Esophagus squamous epithelium (tissue), 5 donors: ENCODE results near the gene SMAGP. TPM values are rescaled to one million over a fixed set of nuclear protein-coding genes. Genes with fewer than 3 reads are reported as not detected.
"Not testable (repeated sequence)": the region's sequence is repeated elsewhere in the genome, so short reads cannot be mapped to it uniquely, and the experiment has no call there.

Source experiments
- DNase-seq: peaks from one replicate; lab custom pipeline; 2025; lab: John Stamatoyannopoulos, UW
- H3K27ac ChIP-seq, 4 donors: fragments of 200-600 bp; sonication (generic); one replicate each; pipeline ENCODE4 v1.5.1; 2016 to 2019; ENCODE audit warnings: mild to moderate bottlenecking in 1 of 4
- H3K27me3 ChIP-seq, 4 donors: fragments of 200-600 bp; sonication (generic); 1 replicate in 3 of 4; 2 replicates in 1 of 4; pipeline versions ENCODE4 v1.5.1 to v1.6.0; 2017 to 2021; ENCODE audit warnings: antibody characterized with exemption in 1 of 4
- H3K36me3 ChIP-seq, 3 donors: fragments of 200-600 bp; sonication (generic); one replicate each; pipeline ENCODE4 v1.5.1; 2016 to 2019
- H3K4me1 ChIP-seq, 3 donors: fragments of 200-600 bp; sonication (generic); one replicate each; pipeline ENCODE4 v1.5.1; 2017 to 2019
- H3K4me3 ChIP-seq, 4 donors: fragments of 200-600 bp; sonication (generic); 1 replicate in 3 of 4; 2 replicates in 1 of 4; pipeline ENCODE4 v1.5.1; 2016 to 2019; ENCODE audit warnings: mild to moderate bottlenecking in 2 of 4, moderate library complexity in 1 of 4
- H3K9me3 ChIP-seq, 3 donors: fragments of 200-600 bp; sonication (generic); one replicate each; pipeline ENCODE4 v1.5.1; 2016 to 2019
- CTCF ChIP-seq, 6 experiments: fragments of 450-650 bp in 4 of 6; fragments of 200-600 bp in 2 of 6; sonication (generic) in 2 of 6; IDR thresholded peaks; one replicate each; pipeline ENCODE4 v1.5.1; 2016 to 2019; ENCODE audit warnings: antibody characterized with exemption in 6 of 6, mild to moderate bottlenecking in 4 of 6, moderate library complexity in 4 of 6
- POLR2A ChIP-seq, 4 donors: fragments of 450-650 bp; IDR thresholded peaks; one replicate each; pipeline ENCODE4 v1.6.1; 2017; ENCODE audit warnings: antibody characterized with exemption in 4 of 4, mild to moderate bottlenecking in 4 of 4, moderate library complexity in 3 of 4
- WGBS, 2 donors: methylation state at CpG; one replicate each; pipeline ENCODE4 v1.1.5; 2018; 5-methylcytosine and 5-hydroxymethylcytosine counted together
- intact Hi-C: fragments of 100-400 bp; cut with DNase I; formaldehyde crosslinking; loops from one replicate; pipeline ENCODE4 v1.15.0; 2022
- total RNA-seq, 4 donors: library from RNA; depleted of rRNA; stranded (reverse); fragments of >200 nt; gene quantifications; one replicate each; pipeline ENCODE4 v1.1.0, GENCODE V29; 2016
- donor health status: DM: yes; HTN: yes; CAD: no.

SMAGP gene
- 100 to 1,000 TPM in 3 of 4 donors, 10 to 100 TPM in 1; 97.8 to 169 (median 124) TPM for total RNA-seq

- Histone ChIP-seq H3K36me3 (peaks cover 0 to 9% (median 0%) of the 10 kb centered on the region in 3 donors), H3K27ac (peak within 1 kb of the TSS; percentile 89 to 94 (median 92)), H3K4me3 (peak within 1 kb of the TSS; percentile 56 to 96 (median 76)), H3K4me1 (peaks cover 2 to 58% (median 10%) of the 10 kb centered on the region in 3 donors), H3K27me3 (peaks cover 0 to 7% (median 0%) of the 10 kb centered on the region in 4 donors), H3K9me3 (no peaks in the 10 kb centered on the region)
- WGBS, 2 donors: 1% methylated on average over 18 to 24 of the region's 83 CpGs
- no peak for DNase-seq
- intact Hi-C loops: no loop called here
- TF ChIP-seq CTCF (IDR thresholded peaks at IDR 0.05) (peak in 1 of 6 experiments; percentile 5), POLR2A (IDR thresholded peaks at IDR 0.05) (peak in 1 of 4 donors; percentile 41)
These were observed at the start of gene SMAGP for GRCh38 chr12:51270067-51270950. Gene SMAGP (minus strand): TSS chr12:51270415. CDS start chr12:51269278, 1,137 bp downstream.

- Histone ChIP-seq H3K27ac (peak overlapping the region; percentile 12 to 76 (median 62)), H3K4me3 (no peak overlapping the region), H3K36me3 (no peaks in the 10 kb centered on the region), H3K9me3 (no peaks in the 10 kb centered on the region), H3K27me3 (no peaks in the 10 kb centered on the region), H3K4me1 (peaks cover 24 to 68% (median 30%) of the 10 kb centered on the region in 3 donors)
- TF ChIP-seq POLR2A (IDR thresholded peaks at IDR 0.05): no peak
- DNase-seq: no peak
- 44 to 49% methylated on average over 3 of the region's 3 CpGs for WGBS, 2 donors
- intact Hi-C loops: no loop called here
These were observed 48.8 kb upstream of the SMAGP start for GRCh38 chr12:51318846-51319599.

GRCh38 chr12:51318057-51318806 is 48.0 kb upstream of the SMAGP start:
- WGBS, 2 donors: 74 to 76% methylated on average over 6 to 7 of the region's 8 CpGs

GRCh38 chr12:51311389-51311788 is 41.2 kb upstream of the SMAGP start:
- DNase-seq: no peak

More at GRCh38 chr12:51318057-51318806, 48.0 kb upstream of the SMAGP start:
- H3K36me3 ChIP-seq, DNase-seq, H3K4me3 ChIP-seq, H3K9me3 ChIP-seq, intact Hi-C loops, H3K27me3 ChIP-seq: not testable (repeated sequence)
- Histone ChIP-seq H3K4me1 (peaks cover 23 to 60% (median 24%) of the 10 kb centered on the region in 3 donors), H3K27ac (peak overlapping the region; percentile 12 to 76 (median 72))

More at GRCh38 chr12:51311389-51311788, 41.2 kb upstream of the SMAGP start:
- TF ChIP-seq POLR2A (IDR thresholded peaks at IDR 0.05): no peak
- TF ChIP-seq CTCF (IDR thresholded peaks at IDR 0.05): no peak
- intact Hi-C loops: no loop called here
- H3K27ac ChIP-seq: no peak overlapping the region
- 89 to 100% methylated on average over 1 of the region's 1 CpG for WGBS, 2 donors
- peaks cover 4 to 33% (median 14%) of the 10 kb centered on the region in 3 donors for H3K4me1 ChIP-seq
- no peaks in the 10 kb centered on the region for H3K36me3 ChIP-seq
- H3K27me3 ChIP-seq: no peaks in the 10 kb centered on the region
- no peak overlapping the region for H3K4me3 ChIP-seq
- H3K9me3 ChIP-seq: no peaks in the 10 kb centered on the region
